GM12864 (cell line): ENCODE results near the gene HMGN5.
A peak's percentile ranks its signal among the peaks of the same experiment; 100 is the strongest.

Source experiments
- DNase-seq: peaks from one replicate; pipeline ENCODE4 v3.0.0-alpha.2; 2011; ENCODE audit warnings: low read depth
- H3K4me3 ChIP-seq: 2 replicates; pipeline ENCODE4 v1.5.1; 2011; ENCODE audit warnings: mild to moderate bottlenecking, low read depth, low read length, control low read depth
- CTCF ChIP-seq: IDR thresholded peaks from 2 replicates; pipeline ENCODE4 v1.5.1; 2011; ENCODE audit warnings: low read depth, mild to moderate bottlenecking, moderate library complexity, low read length, control low read depth, inconsistent platforms; ENCODE audit errors: missing control alignments

HMGN5 gene

GRCh38 chrX:81120936-81121371 lies 80.8 kb downstream of the HMGN5 start:
- peak overlapping the region; percentile 67 for H3K4me3 ChIP-seq
- DNase-seq, result no peak
- peak; percentile 58 for TF ChIP-seq CTCF

DNA sequence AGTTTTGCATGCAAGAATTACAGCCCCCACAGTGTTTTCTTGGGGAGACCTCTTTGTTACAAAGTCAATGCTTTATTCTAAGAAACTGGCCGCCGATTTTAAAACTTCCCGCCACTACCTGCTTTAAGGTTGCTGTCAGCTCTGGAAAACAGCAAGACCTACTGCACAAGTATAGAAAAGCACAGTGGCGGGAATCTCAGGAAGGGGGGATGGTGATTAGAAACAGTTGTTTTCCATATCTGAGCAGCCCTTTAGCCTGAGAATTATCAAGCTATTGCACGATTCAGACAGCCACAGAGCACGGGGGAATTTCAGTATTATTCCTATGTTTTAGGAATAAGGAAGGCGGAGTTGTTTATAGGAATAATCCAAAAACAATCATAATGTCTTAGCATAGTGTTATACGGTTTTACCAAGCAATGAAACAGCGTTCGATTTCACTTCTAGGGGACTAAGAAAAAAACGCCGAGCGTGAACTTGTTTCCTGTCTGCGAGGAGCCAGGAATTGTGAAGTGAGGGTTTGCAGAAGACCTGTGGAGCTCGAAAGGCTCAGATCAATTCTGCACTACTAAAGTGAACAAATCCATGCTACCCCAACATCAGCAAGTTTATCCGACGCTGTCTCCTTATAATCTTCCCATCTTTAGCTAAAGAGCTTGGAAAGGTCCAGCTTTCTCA lies 81.3 kb downstream of the HMGN5 start:
- peak overlapping the region; percentile 67 for H3K4me3 ChIP-seq
- no peak for DNase-seq

DNA sequence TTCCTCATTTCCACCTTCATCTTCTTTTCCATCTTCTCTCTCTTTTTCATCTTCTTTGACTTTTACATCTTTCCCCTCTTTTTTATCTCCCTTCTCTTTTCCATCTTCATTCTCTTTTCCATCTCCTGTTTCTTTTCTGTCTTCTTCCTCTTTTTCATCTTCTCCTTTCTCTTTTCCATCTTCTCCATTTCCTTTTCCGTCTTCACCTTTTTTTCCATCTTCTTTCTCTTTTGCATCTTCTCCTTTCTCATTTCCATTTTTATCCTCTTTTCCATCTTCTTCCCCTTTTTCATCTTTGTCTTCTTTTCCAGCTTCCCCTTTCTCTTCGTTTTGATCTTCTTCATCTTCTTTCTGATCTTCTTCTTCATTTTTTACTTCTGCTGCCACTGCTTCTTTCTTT lies 87.0 kb downstream of the HMGN5 start:
- DNase-seq, result no peak
- no peak overlapping the region for H3K4me3 ChIP-seq
- TF ChIP-seq CTCF, result no peak

More for the DNA sequence above, 81.3 kb downstream of the HMGN5 start:
- no peak for TF ChIP-seq CTCF

- no peak overlapping the region for H3K4me3 ChIP-seq
- no peak for DNase-seq
- no peak for TF ChIP-seq CTCF
These were observed 91.4 kb downstream of the HMGN5 start for GRCh38 chrX:81110286-81110685.

- TF ChIP-seq CTCF, result no peak
- no peak for DNase-seq
- no peak overlapping the region for H3K4me3 ChIP-seq
These were observed 119.1 kb downstream of the HMGN5 start for GRCh38 chrX:81082649-81083048.
